HEK293 (cell line): ENCODE data around the gene HNRNPA0.

Experiments used
- KLF16 ChIP-seq: fragments of 450-650 bp; formaldehyde crosslinking; IDR thresholded peaks from 2 replicates; pipeline ENCODE4 v1.5.1; 2017; ENCODE audit warnings: missing biosample characterization, missing genetic modification characterization
- KLF9 ChIP-seq: fragments of 450-650 bp; formaldehyde crosslinking; IDR thresholded peaks from 2 replicates; pipeline ENCODE4 v1.5.1; 2016; ENCODE audit warnings: missing biosample characterization, missing genetic modification characterization, low read depth
- OVOL3 ChIP-seq: fragments of 450-650 bp; formaldehyde crosslinking; IDR thresholded peaks from 2 replicates; pipeline ENCODE4 v1.5.1; 2016; ENCODE audit warnings: missing biosample characterization, missing genetic modification characterization
- PRDM1 ChIP-seq: fragments of 450-650 bp; formaldehyde crosslinking; IDR thresholded peaks from 2 replicates; pipeline ENCODE4; 2016; ENCODE audit warnings: missing biosample characterization, missing genetic modification characterization
- SETDB1 ChIP-seq: IDR thresholded peaks from one replicate; pipeline ENCODE4 v1.6.1; 2017; ENCODE audit warnings: mild to moderate bottlenecking, low read length, moderate library complexity, mixed read lengths; ENCODE audit not compliant: insufficient read length
- WT1 ChIP-seq: fragments of 450-650 bp; formaldehyde crosslinking; IDR thresholded peaks from 2 replicates; pipeline ENCODE4 v1.5.1; 2016; ENCODE audit warnings: missing biosample characterization, missing genetic modification characterization
- ZBTB21 ChIP-seq: fragments of 450-650 bp; formaldehyde crosslinking; IDR thresholded peaks from 2 replicates; pipeline ENCODE4 v1.5.1; 2017; ENCODE audit warnings: missing biosample characterization, missing genetic modification characterization
- ZFHX2 ChIP-seq: fragments of 450-650 bp; formaldehyde crosslinking; conservative IDR thresholded peaks from 2 replicates; pipeline ENCODE4 v1.5.1; 2016; ENCODE audit warnings: missing biosample characterization, missing genetic modification characterization
- ZIC2 ChIP-seq: fragments of 450-650 bp; formaldehyde crosslinking; IDR thresholded peaks from 2 replicates; pipeline ENCODE4 v1.5.1; 2016; ENCODE audit warnings: missing biosample characterization, missing genetic modification characterization
- ZNF16 ChIP-seq: fragments of 450-650 bp; formaldehyde crosslinking; IDR thresholded peaks from 2 replicates; pipeline ENCODE4 v1.5.1; 2016; ENCODE audit warnings: low read depth, missing biosample characterization, missing genetic modification characterization
- ZNF223 ChIP-seq: fragments of 450-650 bp; formaldehyde crosslinking; IDR thresholded peaks from 2 replicates; pipeline ENCODE4 v1.5.1; 2016; ENCODE audit warnings: missing biosample characterization, missing genetic modification characterization
- ZNF366 ChIP-seq: fragments of 450-650 bp; formaldehyde crosslinking; conservative IDR thresholded peaks from 2 replicates; pipeline ENCODE4 v1.5.1; 2016; ENCODE audit warnings: missing biosample characterization, missing genetic modification characterization
- ZNF394 ChIP-seq: fragments of 450-650 bp; formaldehyde crosslinking; IDR thresholded peaks from 2 replicates; pipeline ENCODE4 v1.5.1; 2016; ENCODE audit warnings: missing biosample characterization, missing genetic modification characterization, mild to moderate bottlenecking, moderate library complexity, borderline replicate concordance
- ZNF433 ChIP-seq: fragments of 450-650 bp; formaldehyde crosslinking; IDR thresholded peaks from 2 replicates; pipeline ENCODE4 v1.5.1; 2016; ENCODE audit warnings: missing biosample characterization, missing genetic modification characterization, low read depth
- ZNF530 ChIP-seq: fragments of 450-650 bp; formaldehyde crosslinking; IDR thresholded peaks from 2 replicates; pipeline ENCODE4 v1.5.1; 2016; ENCODE audit warnings: low read depth, missing biosample characterization, missing genetic modification characterization
- ZNF610 ChIP-seq: fragments of 450-650 bp; formaldehyde crosslinking; IDR thresholded peaks from 2 replicates; pipeline ENCODE4 v1.5.1; 2016; ENCODE audit warnings: missing biosample characterization, missing genetic modification characterization, borderline replicate concordance
- ZNF670 ChIP-seq: fragments of 450-650 bp; formaldehyde crosslinking; IDR thresholded peaks from 2 replicates; pipeline ENCODE4 v1.5.1; 2016; ENCODE audit warnings: missing biosample characterization, missing genetic modification characterization, low read depth
- ZNF843 ChIP-seq: fragments of 450-650 bp; formaldehyde crosslinking; IDR thresholded peaks from 2 replicates; pipeline ENCODE4 v1.5.1; 2016; ENCODE audit warnings: missing biosample characterization, missing genetic modification characterization
- ZSCAN30 ChIP-seq: fragments of 450-650 bp; IDR thresholded peaks from 2 replicates; pipeline ENCODE4 v1.5.1; 2018; ENCODE audit warnings: missing biosample characterization, mild to moderate bottlenecking, missing genetic modification characterization, moderate library complexity
- ZXDB ChIP-seq: fragments of 450-650 bp; formaldehyde crosslinking; IDR thresholded peaks from 2 replicates; pipeline ENCODE4 v1.5.1; 2016; ENCODE audit warnings: missing biosample characterization, missing genetic modification characterization
- TF ChIP-seq, protein P1 (sequence below): fragments of 450-650 bp; formaldehyde crosslinking; IDR thresholded peaks from 2 replicates; pipeline ENCODE4 v1.5.1; 2016; ENCODE audit warnings: missing biosample characterization, missing genetic modification characterization
- TF ChIP-seq, protein P2 (sequence below): fragments of 450-650 bp; formaldehyde crosslinking; IDR thresholded peaks from 2 replicates; pipeline ENCODE4 v1.5.1; 2017; ENCODE audit warnings: missing biosample characterization, missing genetic modification characterization
- TF ChIP-seq, protein P3 (sequence below): fragments of 450-650 bp; formaldehyde crosslinking; IDR thresholded peaks from 2 replicates; pipeline ENCODE4 v1.5.1; 2017; ENCODE audit warnings: missing biosample characterization, missing genetic modification characterization
- TF ChIP-seq, protein P4 (sequence below): fragments of 450-650 bp; formaldehyde crosslinking; IDR thresholded peaks from 2 replicates; pipeline ENCODE4 v1.5.1; 2016; ENCODE audit warnings: missing biosample characterization, missing genetic modification characterization
- TF ChIP-seq, protein P5 (sequence below): fragments of 450-650 bp; formaldehyde crosslinking; IDR thresholded peaks from 2 replicates; pipeline ENCODE4 v1.5.1; 2016; ENCODE audit warnings: missing biosample characterization, missing genetic modification characterization
- TF ChIP-seq, protein P6 (sequence below): fragments of 450-650 bp; formaldehyde crosslinking; IDR thresholded peaks from 2 replicates; pipeline ENCODE4 v1.5.1; 2016; ENCODE audit warnings: missing biosample characterization, missing genetic modification characterization, low read depth

Gene HNRNPA0

DNA sequence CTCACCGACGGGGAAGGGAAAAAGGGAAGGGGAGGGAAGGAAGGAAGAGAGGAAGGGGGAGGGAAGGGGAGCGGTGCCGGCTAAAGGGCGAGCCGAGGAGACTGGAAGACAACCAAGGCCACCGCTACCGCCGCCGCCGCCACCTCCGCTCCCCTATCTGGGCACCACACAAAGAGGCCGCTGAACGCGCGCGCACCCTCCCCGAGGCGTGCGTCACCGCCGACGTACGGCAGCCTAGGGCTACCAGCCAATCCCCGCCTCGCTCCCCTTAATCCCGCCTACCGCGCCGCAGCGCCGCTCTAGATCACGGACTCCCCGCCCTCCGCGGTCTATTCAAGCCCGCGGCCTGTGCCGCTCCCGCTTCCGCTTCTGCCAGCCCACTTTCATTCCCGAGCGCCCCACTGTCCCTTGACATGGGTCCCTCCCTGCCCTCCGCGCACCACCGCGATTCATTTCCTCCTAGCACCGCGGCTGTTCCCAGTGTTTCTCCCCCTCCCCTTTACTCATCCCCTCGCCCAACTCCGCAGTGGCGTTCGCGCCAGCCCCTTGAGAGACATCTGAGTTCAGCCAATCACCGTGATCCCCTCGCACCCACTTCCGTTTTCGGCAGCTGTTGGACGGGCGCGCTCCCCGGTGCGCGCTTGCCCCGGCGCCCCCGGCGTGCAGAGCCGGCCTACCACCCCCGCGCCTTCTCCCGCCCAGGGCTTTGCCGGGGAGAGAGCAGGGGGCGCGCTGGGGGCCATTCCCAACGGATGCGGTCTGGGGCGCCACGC, at the start of gene HNRNPA0 (continued):
- 0 out of 2 replicates have a peak, but pooled peaks have one; percentile 36 for TF ChIP-seq WT1 (tag by site-specific recombination)
- no peak for TF ChIP-seq ZNF670 (tag by site-specific recombination)
- peak; percentile 41; the same call in 1 of the 2 replicates for TF ChIP-seq KLF9 (tag by site-specific recombination)
- TF ChIP-seq, protein P1, sequence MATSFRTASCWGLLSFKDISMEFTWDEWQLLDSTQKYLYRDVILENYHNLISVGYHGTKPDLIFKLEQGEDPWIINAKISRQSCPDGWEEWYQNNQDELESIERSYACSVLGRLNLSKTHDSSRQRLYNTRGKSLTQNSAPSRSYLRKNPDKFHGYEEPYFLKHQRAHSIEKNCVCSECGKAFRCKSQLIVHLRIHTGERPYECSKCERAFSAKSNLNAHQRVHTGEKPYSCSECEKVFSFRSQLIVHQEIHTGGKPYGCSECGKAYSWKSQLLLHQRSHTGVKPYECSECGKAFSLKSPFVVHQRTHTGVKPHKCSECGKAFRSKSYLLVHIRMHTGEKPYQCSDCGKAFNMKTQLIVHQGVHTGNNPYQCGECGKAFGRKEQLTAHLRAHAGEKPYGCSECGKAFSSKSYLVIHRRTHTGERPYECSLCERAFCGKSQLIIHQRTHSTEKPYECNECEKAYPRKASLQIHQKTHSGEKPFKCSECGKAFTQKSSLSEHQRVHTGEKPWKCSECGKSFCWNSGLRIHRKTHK, result no peak
- TF ChIP-seq, protein P2, sequence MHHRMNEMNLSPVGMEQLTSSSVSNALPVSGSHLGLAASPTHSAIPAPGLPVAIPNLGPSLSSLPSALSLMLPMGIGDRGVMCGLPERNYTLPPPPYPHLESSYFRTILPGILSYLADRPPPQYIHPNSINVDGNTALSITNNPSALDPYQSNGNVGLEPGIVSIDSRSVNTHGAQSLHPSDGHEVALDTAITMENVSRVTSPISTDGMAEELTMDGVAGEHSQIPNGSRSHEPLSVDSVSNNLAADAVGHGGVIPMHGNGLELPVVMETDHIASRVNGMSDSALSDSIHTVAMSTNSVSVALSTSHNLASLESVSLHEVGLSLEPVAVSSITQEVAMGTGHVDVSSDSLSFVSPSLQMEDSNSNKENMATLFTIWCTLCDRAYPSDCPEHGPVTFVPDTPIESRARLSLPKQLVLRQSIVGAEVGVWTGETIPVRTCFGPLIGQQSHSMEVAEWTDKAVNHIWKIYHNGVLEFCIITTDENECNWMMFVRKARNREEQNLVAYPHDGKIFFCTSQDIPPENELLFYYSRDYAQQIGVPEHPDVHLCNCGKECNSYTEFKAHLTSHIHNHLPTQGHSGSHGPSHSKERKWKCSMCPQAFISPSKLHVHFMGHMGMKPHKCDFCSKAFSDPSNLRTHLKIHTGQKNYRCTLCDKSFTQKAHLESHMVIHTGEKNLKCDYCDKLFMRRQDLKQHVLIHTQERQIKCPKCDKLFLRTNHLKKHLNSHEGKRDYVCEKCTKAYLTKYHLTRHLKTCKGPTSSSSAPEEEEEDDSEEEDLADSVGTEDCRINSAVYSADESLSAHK, result peak; percentile 6; the same call in 1 of the 2 replicates
- TF ChIP-seq SETDB1, result no peak
- TF ChIP-seq OVOL3 (tag by site-specific recombination), result peak; percentile 42; the same call in 1 of the 2 replicates
- TF ChIP-seq ZBTB21 (tag by site-specific recombination), result peak; percentile 6; the same call in 1 of the 2 replicates
- peak; percentile 68; the same call in 1 of the 2 replicates for TF ChIP-seq PRDM1 (tag by site-specific recombination)
- TF ChIP-seq, protein P3, sequence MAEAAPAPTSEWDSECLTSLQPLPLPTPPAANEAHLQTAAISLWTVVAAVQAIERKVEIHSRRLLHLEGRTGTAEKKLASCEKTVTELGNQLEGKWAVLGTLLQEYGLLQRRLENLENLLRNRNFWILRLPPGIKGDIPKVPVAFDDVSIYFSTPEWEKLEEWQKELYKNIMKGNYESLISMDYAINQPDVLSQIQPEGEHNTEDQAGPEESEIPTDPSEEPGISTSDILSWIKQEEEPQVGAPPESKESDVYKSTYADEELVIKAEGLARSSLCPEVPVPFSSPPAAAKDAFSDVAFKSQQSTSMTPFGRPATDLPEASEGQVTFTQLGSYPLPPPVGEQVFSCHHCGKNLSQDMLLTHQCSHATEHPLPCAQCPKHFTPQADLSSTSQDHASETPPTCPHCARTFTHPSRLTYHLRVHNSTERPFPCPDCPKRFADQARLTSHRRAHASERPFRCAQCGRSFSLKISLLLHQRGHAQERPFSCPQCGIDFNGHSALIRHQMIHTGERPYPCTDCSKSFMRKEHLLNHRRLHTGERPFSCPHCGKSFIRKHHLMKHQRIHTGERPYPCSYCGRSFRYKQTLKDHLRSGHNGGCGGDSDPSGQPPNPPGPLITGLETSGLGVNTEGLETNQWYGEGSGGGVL (tag by site-specific recombination), result peak; percentile 84
- TF ChIP-seq, protein P4, sequence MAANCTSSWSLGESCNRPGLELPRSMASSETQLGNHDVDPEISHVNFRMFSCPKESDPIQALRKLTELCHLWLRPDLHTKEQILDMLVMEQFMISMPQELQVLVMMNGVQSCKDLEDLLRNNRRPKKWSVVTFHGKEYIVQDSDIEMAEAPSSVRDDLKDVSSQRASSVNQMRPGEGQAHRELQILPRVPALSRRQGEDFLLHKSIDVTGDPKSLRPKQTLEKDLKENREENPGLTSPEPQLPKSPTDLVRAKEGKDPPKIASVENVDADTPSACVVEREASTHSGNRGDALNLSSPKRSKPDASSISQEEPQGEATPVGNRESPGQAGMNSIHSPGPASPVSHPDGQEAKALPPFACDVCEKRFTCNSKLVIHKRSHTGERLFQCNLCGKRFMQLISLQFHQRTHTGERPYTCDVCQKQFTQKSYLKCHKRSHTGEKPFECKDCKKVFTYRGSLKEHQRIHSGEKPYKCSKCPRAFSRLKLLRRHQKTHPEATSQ (tag by site-specific recombination), result peak; percentile 51; the same call in 1 of the 2 replicates
- TF ChIP-seq ZNF610 (tag by site-specific recombination), result peak; percentile 97
- peak; percentile 72; the same call in 1 of the 2 replicates for TF ChIP-seq ZNF843 (tag by site-specific recombination)
- TF ChIP-seq ZXDB (tag by site-specific recombination), result peak; percentile 97
- TF ChIP-seq, protein P5, sequence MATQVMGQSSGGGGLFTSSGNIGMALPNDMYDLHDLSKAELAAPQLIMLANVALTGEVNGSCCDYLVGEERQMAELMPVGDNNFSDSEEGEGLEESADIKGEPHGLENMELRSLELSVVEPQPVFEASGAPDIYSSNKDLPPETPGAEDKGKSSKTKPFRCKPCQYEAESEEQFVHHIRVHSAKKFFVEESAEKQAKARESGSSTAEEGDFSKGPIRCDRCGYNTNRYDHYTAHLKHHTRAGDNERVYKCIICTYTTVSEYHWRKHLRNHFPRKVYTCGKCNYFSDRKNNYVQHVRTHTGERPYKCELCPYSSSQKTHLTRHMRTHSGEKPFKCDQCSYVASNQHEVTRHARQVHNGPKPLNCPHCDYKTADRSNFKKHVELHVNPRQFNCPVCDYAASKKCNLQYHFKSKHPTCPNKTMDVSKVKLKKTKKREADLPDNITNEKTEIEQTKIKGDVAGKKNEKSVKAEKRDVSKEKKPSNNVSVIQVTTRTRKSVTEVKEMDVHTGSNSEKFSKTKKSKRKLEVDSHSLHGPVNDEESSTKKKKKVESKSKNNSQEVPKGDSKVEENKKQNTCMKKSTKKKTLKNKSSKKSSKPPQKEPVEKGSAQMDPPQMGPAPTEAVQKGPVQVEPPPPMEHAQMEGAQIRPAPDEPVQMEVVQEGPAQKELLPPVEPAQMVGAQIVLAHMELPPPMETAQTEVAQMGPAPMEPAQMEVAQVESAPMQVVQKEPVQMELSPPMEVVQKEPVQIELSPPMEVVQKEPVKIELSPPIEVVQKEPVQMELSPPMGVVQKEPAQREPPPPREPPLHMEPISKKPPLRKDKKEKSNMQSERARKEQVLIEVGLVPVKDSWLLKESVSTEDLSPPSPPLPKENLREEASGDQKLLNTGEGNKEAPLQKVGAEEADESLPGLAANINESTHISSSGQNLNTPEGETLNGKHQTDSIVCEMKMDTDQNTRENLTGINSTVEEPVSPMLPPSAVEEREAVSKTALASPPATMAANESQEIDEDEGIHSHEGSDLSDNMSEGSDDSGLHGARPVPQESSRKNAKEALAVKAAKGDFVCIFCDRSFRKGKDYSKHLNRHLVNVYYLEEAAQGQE, result no peak
- TF ChIP-seq, protein P6, sequence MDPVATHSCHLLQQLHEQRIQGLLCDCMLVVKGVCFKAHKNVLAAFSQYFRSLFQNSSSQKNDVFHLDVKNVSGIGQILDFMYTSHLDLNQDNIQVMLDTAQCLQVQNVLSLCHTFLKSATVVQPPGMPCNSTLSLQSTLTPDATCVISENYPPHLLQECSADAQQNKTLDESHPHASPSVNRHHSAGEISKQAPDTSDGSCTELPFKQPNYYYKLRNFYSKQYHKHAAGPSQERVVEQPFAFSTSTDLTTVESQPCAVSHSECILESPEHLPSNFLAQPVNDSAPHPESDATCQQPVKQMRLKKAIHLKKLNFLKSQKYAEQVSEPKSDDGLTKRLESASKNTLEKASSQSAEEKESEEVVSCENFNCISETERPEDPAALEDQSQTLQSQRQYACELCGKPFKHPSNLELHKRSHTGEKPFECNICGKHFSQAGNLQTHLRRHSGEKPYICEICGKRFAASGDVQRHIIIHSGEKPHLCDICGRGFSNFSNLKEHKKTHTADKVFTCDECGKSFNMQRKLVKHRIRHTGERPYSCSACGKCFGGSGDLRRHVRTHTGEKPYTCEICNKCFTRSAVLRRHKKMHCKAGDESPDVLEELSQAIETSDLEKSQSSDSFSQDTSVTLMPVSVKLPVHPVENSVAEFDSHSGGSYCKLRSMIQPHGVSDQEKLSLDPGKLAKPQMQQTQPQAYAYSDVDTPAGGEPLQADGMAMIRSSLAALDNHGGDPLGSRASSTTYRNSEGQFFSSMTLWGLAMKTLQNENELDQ (tag by site-specific recombination), result no peak
- peak; percentile 91 for TF ChIP-seq ZIC2 (tag by site-specific recombination)
- TF ChIP-seq KLF16, result peak; percentile 42
- peak; percentile 89; the same call in 1 of the 2 replicates for TF ChIP-seq ZSCAN30 (tag by site-specific recombination)
- no peak for TF ChIP-seq ZNF223
- no peak for TF ChIP-seq ZNF16 (tag by site-specific recombination)
- peak; percentile 74; the same call in 1 of the 2 replicates for TF ChIP-seq ZNF394 (tag by site-specific recombination)
- TF ChIP-seq ZNF366 (tag by site-specific recombination), result peak; percentile 80
- TF ChIP-seq ZNF530 (tag by site-specific recombination), result no peak
- TF ChIP-seq ZNF433 (tag by site-specific recombination), result no peak
- peak; percentile 91 for TF ChIP-seq ZFHX2
